GM21528 (cell line): ENCODE measurements around the gene CCT7.

Experiments used
- ATAC-seq: cut with Tn5 transposase; IDR thresholded peaks from one replicate; pipeline ENCODE4 v1.9.1; 2021; ENCODE audit warnings: mild to moderate bottlenecking, moderate library complexity; ENCODE audit not compliant: unreplicated experiment, low FRiP score

The CCT7 gene

GRCh38 chr2:73291461-73292315, 57.6 kb downstream of the CCT7 start:
- no peak for ATAC-seq

GRCh38 chr2:73292316-73292905, 58.3 kb downstream of the CCT7 start:
- ATAC-seq = no peak

- ATAC-seq = peak; percentile 5
These were observed 58.9 kb downstream of the CCT7 start for GRCh38 chr2:73292906-73293533.

GRCh38 chr2:73293534-73294171, 59.5 kb downstream of the CCT7 start, which contains the start of gene EGR4:
Gene EGR4, minus strand, starts transcription at chr2:73293548. Its CDS starts 231 bp downstream, at chr2:73293317.
- peak; percentile 83 for ATAC-seq

- no peak for ATAC-seq
These were observed 60.1 kb downstream of the CCT7 start for GRCh38 chr2:73294239-73294638.

GRCh38 chr2:73295751-73296400, 61.8 kb downstream of the CCT7 start:
- ATAC-seq = no peak

- ATAC-seq = no peak
These were observed 63.0 kb downstream of the CCT7 start for GRCh38 chr2:73297151-73297559.

GRCh38 chr2:73297586-73297985, 63.5 kb downstream of the CCT7 start:
- ATAC-seq = no peak

GRCh38 chr2:73300926-73301325, 66.8 kb downstream of the CCT7 start:
- ATAC-seq = no peak

- ATAC-seq = no peak
These were observed 67.5 kb downstream of the CCT7 start for GRCh38 chr2:73301636-73302035.
